Hypothalamus (tissue), 51 donors: ENCODE data around the gene GTF2A1.

Experiments
- DNase-seq, 51 donors: peaks; one replicate each; lab custom pipeline; 2025; lab: John Stamatoyannopoulos, UW

The GTF2A1 gene

GRCh38 chr14:81179631-81180030, 41.1 kb downstream of the GTF2A1 start:
- no peak for DNase-seq

GRCh38 chr14:81178063-81178462, 42.7 kb downstream of the GTF2A1 start:
- DNase-seq, result no peak

- no peak for DNase-seq
These were observed 43.5 kb downstream of the GTF2A1 start for GRCh38 chr14:81177225-81177624.

GRCh38 chr14:81176241-81176640, 44.5 kb downstream of the GTF2A1 start:
- DNase-seq, result peak in 8 of 51 donors; percentile 2 to 30 (median 6)

- DNase-seq, result no peak
These were observed 47.9 kb downstream of the GTF2A1 start for GRCh38 chr14:81172881-81173280.

- no peak for DNase-seq
These were observed 48.4 kb downstream of the GTF2A1 start for GRCh38 chr14:81172353-81172752.

GRCh38 chr14:81170829-81171195, 49.9 kb downstream of the GTF2A1 start:
- no peak for DNase-seq

GRCh38 chr14:81170104-81170828, 50.5 kb downstream of the GTF2A1 start:
- peak; percentile 70 to 98 (median 90) for DNase-seq

GRCh38 chr14:81169711-81170103, 51.1 kb downstream of the GTF2A1 start:
- DNase-seq, result peak in 48 of 51 donors; percentile 12 to 87 (median 49)

- no peak for DNase-seq
These were observed 51.5 kb downstream of the GTF2A1 start for GRCh38 chr14:81169267-81169666.

GRCh38 chr14:81166121-81166520, 54.6 kb downstream of the GTF2A1 start:
- peak in 1 of 51 donors; percentile 13 for DNase-seq

GRCh38 chr14:81165188-81165587, 55.6 kb downstream of the GTF2A1 start:
- no peak for DNase-seq

- peak in 20 of 51 donors; percentile 3 to 38 (median 14) for DNase-seq
These were observed 56.5 kb downstream of the GTF2A1 start for GRCh38 chr14:81164167-81164774.

GRCh38 chr14:81162941-81163340, 57.8 kb downstream of the GTF2A1 start:
- DNase-seq, result no peak

- DNase-seq, result no peak
These were observed 59.0 kb downstream of the GTF2A1 start for GRCh38 chr14:81161749-81162148.

- DNase-seq, result no peak
These were observed 59.7 kb downstream of the GTF2A1 start for GRCh38 chr14:81161088-81161487.

GRCh38 chr14:81157431-81157830, 63.3 kb downstream of the GTF2A1 start:
- no peak for DNase-seq

GRCh38 chr14:81153187-81153586, 67.6 kb downstream of the GTF2A1 start:
- DNase-seq, result no peak

GRCh38 chr14:81148635-81149034, 72.1 kb downstream of the GTF2A1 start:
- no peak for DNase-seq

GRCh38 chr14:81147140-81147897, 73.4 kb downstream of the GTF2A1 start:
- no peak for DNase-seq

- no peak for DNase-seq
These were observed 75.7 kb downstream of the GTF2A1 start for GRCh38 chr14:81144824-81145603.
